ENCODE data around the gene CHKB.

CHKB gene

GRCh38 chr22:50582493-50583293 lies at the start of gene CHKB:
Gene CHKB, minus strand, starts transcription at chr22:50582849. Its CDS starts 68 bp downstream, at chr22:50582781.
- Mint-ChIP-seq H3K9me3 (no peaks in the 10 kb centered on the region), H3K36me3 (ENCODE audit: low read depth) (peaks cover 14% of the 10 kb centered on the region), H3K27ac (peak within 1 kb of the TSS; percentile 96), H3K27me3 (ENCODE audit: low read depth) (no peaks in the 10 kb centered on the region), H3K4me3 (peak within 1 kb of the TSS; percentile 90), H3K4me1 (ENCODE audit: low read depth) (peaks cover 11% of the 10 kb centered on the region)
- DNase-seq (ENCODE audit: low spot score), result peak; percentile 100

DNA sequence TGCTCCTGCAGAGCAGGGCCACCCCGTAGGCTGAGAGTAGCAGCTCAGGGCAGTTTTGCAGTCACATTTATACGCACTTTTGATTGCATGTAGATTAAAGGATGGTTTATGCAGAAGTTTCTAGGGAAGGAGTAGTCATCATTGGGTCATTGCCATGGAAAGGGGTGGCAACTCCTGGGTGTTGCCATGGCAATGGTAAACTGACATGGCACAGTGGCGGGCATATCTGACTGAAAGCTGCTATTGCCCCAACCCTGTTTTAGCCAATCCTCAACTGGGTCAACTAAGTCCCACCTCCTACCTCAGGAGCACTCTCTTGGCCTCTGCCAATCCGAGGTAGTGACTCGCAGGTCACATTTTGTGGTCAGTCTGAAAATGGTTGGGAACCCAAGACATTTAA lies 47.7 kb upstream of the CHKB start:
- H3K9me3 Mint-ChIP-seq, result no peaks in the 10 kb centered on the region
- peaks cover 15% of the 10 kb centered on the region for H3K4me1 Mint-ChIP-seq (ENCODE audit: low read depth)
- no peak overlapping the region for H3K27ac Mint-ChIP-seq
- no peak for DNase-seq (ENCODE audit: low spot score)
- H3K27me3 Mint-ChIP-seq (ENCODE audit: low read depth), result peaks cover 6% of the 10 kb centered on the region
- no peak overlapping the region for H3K4me3 Mint-ChIP-seq
- H3K36me3 Mint-ChIP-seq (ENCODE audit: low read depth), result no peaks in the 10 kb centered on the region

- H3K36me3 Mint-ChIP-seq (ENCODE audit: low read depth), result peaks cover 6% of the 10 kb centered on the region
- H3K4me3 Mint-ChIP-seq, result peak overlapping the region; percentile 85
- H3K27me3 Mint-ChIP-seq (ENCODE audit: low read depth), result peaks cover 3% of the 10 kb centered on the region
- no peaks in the 10 kb centered on the region for H3K9me3 Mint-ChIP-seq
- peaks cover 15% of the 10 kb centered on the region for H3K4me1 Mint-ChIP-seq (ENCODE audit: low read depth)
- peak overlapping the region; percentile 66 for H3K27ac Mint-ChIP-seq
- no peak for DNase-seq (ENCODE audit: low spot score)
These were observed 46.0 kb upstream of the CHKB start for GRCh38 chr22:50628543-50629134.

- Mint-ChIP-seq H3K4me1 (ENCODE audit: low read depth) (peaks cover 15% of the 10 kb centered on the region), H3K27me3 (ENCODE audit: low read depth) (peaks cover 2% of the 10 kb centered on the region), H3K27ac (peak within 1 kb of the TSS; percentile 82), H3K36me3 (ENCODE audit: low read depth) (peaks cover 6% of the 10 kb centered on the region), H3K4me3 (peak within 1 kb of the TSS; percentile 85), H3K9me3 (no peaks in the 10 kb centered on the region)
- peak; percentile 78 for DNase-seq (ENCODE audit: low spot score)
These were observed 45.2 kb upstream of the CHKB start, which contains the start of gene ARSA for GRCh38 chr22:50627642-50628542. Gene ARSA, minus strand, starts transcription at chr22:50628152. Its CDS starts 373 bp downstream, at chr22:50627779.

- Mint-ChIP-seq H3K4me1 (ENCODE audit: low read depth) (peaks cover 24% of the 10 kb centered on the region), H3K4me3 (peak overlapping the region; percentile 85), H3K27ac (peak overlapping the region; percentile 82), H3K36me3 (ENCODE audit: low read depth) (peaks cover 6% of the 10 kb centered on the region), H3K9me3 (no peaks in the 10 kb centered on the region), H3K27me3 (ENCODE audit: low read depth) (no peaks in the 10 kb centered on the region)
- no peak for DNase-seq (ENCODE audit: low spot score)
These were observed 44.4 kb upstream of the CHKB start for GRCh38 chr22:50626850-50627641.

- no peaks in the 10 kb centered on the region for H3K27me3 Mint-ChIP-seq (ENCODE audit: low read depth)
- H3K4me3 Mint-ChIP-seq, result peak overlapping the region; percentile 76
- H3K27ac Mint-ChIP-seq, result peak overlapping the region; percentile 76
- peaks cover 6% of the 10 kb centered on the region for H3K36me3 Mint-ChIP-seq (ENCODE audit: low read depth)
- DNase-seq (ENCODE audit: low spot score), result no peak
- peaks cover 30% of the 10 kb centered on the region for H3K4me1 Mint-ChIP-seq (ENCODE audit: low read depth)
- no peaks in the 10 kb centered on the region for H3K9me3 Mint-ChIP-seq
These were observed 43.7 kb upstream of the CHKB start for GRCh38 chr22:50626314-50626849.

- H3K27ac Mint-ChIP-seq, result no peak overlapping the region
- H3K36me3 Mint-ChIP-seq (ENCODE audit: low read depth), result peaks cover 6% of the 10 kb centered on the region
- no peak overlapping the region for H3K4me3 Mint-ChIP-seq
These were observed 43.1 kb upstream of the CHKB start for GRCh38 chr22:50625568-50626313.

GRCh38 chr22:50625131-50625567 lies 42.5 kb upstream of the CHKB start:
- peaks cover 41% of the 10 kb centered on the region for H3K4me1 Mint-ChIP-seq (ENCODE audit: low read depth)
- no peaks in the 10 kb centered on the region for H3K27me3 Mint-ChIP-seq (ENCODE audit: low read depth)
- no peak overlapping the region for H3K27ac Mint-ChIP-seq
- H3K4me3 Mint-ChIP-seq, result no peak overlapping the region
- H3K9me3 Mint-ChIP-seq, result no peaks in the 10 kb centered on the region
- peaks cover 6% of the 10 kb centered on the region for H3K36me3 Mint-ChIP-seq (ENCODE audit: low read depth)
- no peak for DNase-seq (ENCODE audit: low spot score)

More at GRCh38 chr22:50625568-50626313, 43.1 kb upstream of the CHKB start:
- Mint-ChIP-seq H3K9me3 (no peaks in the 10 kb centered on the region), H3K4me1 (ENCODE audit: low read depth) (peaks cover 37% of the 10 kb centered on the region), H3K27me3 (ENCODE audit: low read depth) (no peaks in the 10 kb centered on the region)
- DNase-seq (ENCODE audit: low spot score), result no peak

GRCh38 chr22:50624347-50625130 lies 41.9 kb upstream of the CHKB start:
- Mint-ChIP-seq H3K27me3 (ENCODE audit: low read depth) (no peaks in the 10 kb centered on the region), H3K9me3 (no peaks in the 10 kb centered on the region), H3K36me3 (ENCODE audit: low read depth) (peaks cover 6% of the 10 kb centered on the region), H3K4me3 (peak overlapping the region; percentile 1), H3K27ac (no peak overlapping the region), H3K4me1 (ENCODE audit: low read depth) (peaks cover 44% of the 10 kb centered on the region)
- no peak for DNase-seq (ENCODE audit: low spot score)

- no peak for DNase-seq (ENCODE audit: low spot score)
- H3K27me3 Mint-ChIP-seq (ENCODE audit: low read depth), result no peaks in the 10 kb centered on the region
- H3K27ac Mint-ChIP-seq, result peak overlapping the region; percentile 97
- H3K9me3 Mint-ChIP-seq, result no peaks in the 10 kb centered on the region
- peaks cover 33% of the 10 kb centered on the region for H3K4me1 Mint-ChIP-seq (ENCODE audit: low read depth)
- peak overlapping the region; percentile 88 for H3K4me3 Mint-ChIP-seq
- peaks cover 6% of the 10 kb centered on the region for H3K36me3 Mint-ChIP-seq (ENCODE audit: low read depth)
These were observed 40.2 kb upstream of the CHKB start for GRCh38 chr22:50622723-50623327.

DNA sequence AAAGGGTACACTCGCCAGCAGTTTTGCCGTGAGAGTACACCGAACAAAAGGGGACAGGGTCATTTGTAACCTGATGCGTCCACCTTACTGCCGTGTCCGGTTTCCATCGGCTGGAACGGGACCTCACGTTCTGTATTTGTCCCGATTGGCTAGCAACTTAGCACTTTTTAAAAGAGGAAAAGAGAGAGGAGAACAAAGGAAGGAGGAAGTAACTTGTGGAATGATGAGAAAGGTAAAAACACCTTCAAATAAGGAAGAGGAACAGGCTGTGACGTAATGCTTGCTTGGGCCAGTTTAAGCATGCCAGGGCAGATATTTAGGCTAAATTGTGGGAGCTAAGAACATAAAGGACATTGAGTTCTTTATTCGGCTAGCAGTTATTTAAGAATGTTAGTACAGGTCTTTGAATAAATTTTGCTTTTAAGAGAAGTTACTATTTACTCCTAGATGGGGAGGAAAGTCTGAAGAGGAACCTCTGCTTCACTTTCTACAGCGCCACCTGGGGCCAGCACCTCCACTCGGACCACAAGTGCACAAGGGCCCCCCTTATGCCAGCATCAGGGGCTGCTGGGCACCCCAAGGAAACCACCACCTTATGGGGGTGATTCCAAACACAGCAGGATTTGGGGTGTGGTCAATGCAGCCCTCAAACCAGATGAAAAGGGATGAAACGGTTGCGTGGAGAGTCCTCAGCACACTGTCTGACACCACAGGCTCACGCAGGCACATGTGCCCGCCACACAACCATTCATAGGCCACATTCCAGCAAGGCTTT lies 39.5 kb upstream of the CHKB start:
- peak overlapping the region; percentile 97 for H3K27ac Mint-ChIP-seq
- peaks cover 33% of the 10 kb centered on the region for H3K4me1 Mint-ChIP-seq (ENCODE audit: low read depth)
- no peaks in the 10 kb centered on the region for H3K9me3 Mint-ChIP-seq
- no peak for DNase-seq (ENCODE audit: low spot score)
- peaks cover 6% of the 10 kb centered on the region for H3K36me3 Mint-ChIP-seq (ENCODE audit: low read depth)
- peak overlapping the region; percentile 88 for H3K4me3 Mint-ChIP-seq
- H3K27me3 Mint-ChIP-seq (ENCODE audit: low read depth), result no peaks in the 10 kb centered on the region
